CD4-positive, CD25-positive, alpha-beta regulatory T cell (primary cell): ENCODE measurements around the gene LRRC45. TPM values are rescaled to one million over a fixed set of nuclear protein-coding genes. Genes with fewer than 3 reads are reported as not detected.
A peak's percentile ranks its signal among the peaks of the same experiment; 100 is the strongest.

Experiments used
- ATAC-seq, 2 donors: fragments of 150-1000 bp; cut with Tn5 transposase; one replicate each; pipeline ENCODE4 v1.10.0; 2021; ENCODE audit warnings: low read depth in 2 of 2, moderate number of reproducible peaks in 2 of 2, moderate library complexity in 1 of 2
- DNase-seq, 3 donors: peaks; one replicate each; pipeline versions ENCODE4 v3.0.0 to v3.0.0-alpha.2; 2012 to 2022; ENCODE audit warnings: mixed read lengths in 1 of 3
- H3K27ac ChIP-seq: one replicate; pipeline ENCODE4 v1.7.0; 2013; ENCODE audit warnings: mild to moderate bottlenecking, low read length; ENCODE audit not compliant: insufficient read depth, poor library complexity, severe bottlenecking
- H3K27me3 ChIP-seq: one replicate; pipeline ENCODE4 v1.7.0; 2013; ENCODE audit warnings: low read length; ENCODE audit not compliant: control insufficient read depth, insufficient read depth
- H3K36me3 ChIP-seq: one replicate; pipeline ENCODE4 v1.7.0; 2013; ENCODE audit warnings: mild to moderate bottlenecking, low read length, moderate library complexity; ENCODE audit not compliant: control insufficient read depth, insufficient read depth
- H3K4me1 ChIP-seq: 2 replicates; pipeline ENCODE4 v1.7.0; 2013; ENCODE audit warnings: mild to moderate bottlenecking, low read length; ENCODE audit not compliant: insufficient read depth, control insufficient read depth, poor library complexity, severe bottlenecking
- H3K4me3 ChIP-seq: one replicate; pipeline ENCODE4 v1.7.0; 2013; ENCODE audit warnings: low read depth, mild to moderate bottlenecking, low read length, moderate library complexity
- H3K9me3 ChIP-seq, 2 experiments: 1 replicate in 1 of 2; 2 replicates in 1 of 2; pipeline ENCODE4 v1.7.0; 2013; ENCODE audit warnings: low read length in 2 of 2, mild to moderate bottlenecking in 1 of 2, moderate library complexity in 1 of 2; ENCODE audit not compliant: control insufficient read depth in 2 of 2
- H3K27ac Mint-ChIP-seq, 3 donors: one replicate each; pipeline ENCODE4 v1.8.0; 2020 to 2022; ENCODE audit warnings: mild to moderate bottlenecking in 3 of 3, mixed read lengths in 3 of 3, moderate library complexity in 2 of 3
- H3K27me3 Mint-ChIP-seq: one replicate; pipeline ENCODE4 v1.8.0; 2022; ENCODE audit warnings: mild to moderate bottlenecking, mixed read lengths
- H3K36me3 Mint-ChIP-seq: one replicate; pipeline ENCODE4 v1.8.0; 2020; ENCODE audit warnings: mixed read lengths
- H3K4me1 Mint-ChIP-seq, 4 donors: one replicate each; pipeline ENCODE4 v1.8.0; 2020 to 2022; ENCODE audit warnings: mixed read lengths in 4 of 4, mild to moderate bottlenecking in 1 of 4
- H3K4me3 Mint-ChIP-seq, 4 donors: one replicate each; pipeline ENCODE4 v1.8.0; 2020 to 2022; ENCODE audit warnings: mild to moderate bottlenecking in 4 of 4, mixed read lengths in 4 of 4, moderate library complexity in 3 of 4
- H3K9me3 Mint-ChIP-seq, 7 donors: one replicate each; pipeline ENCODE4 v1.8.0; 2020 to 2022; ENCODE audit warnings: mixed read lengths in 7 of 7, mild to moderate bottlenecking in 3 of 7, moderate library complexity in 2 of 7
- polyA plus RNA-seq, 4 donors: library from polyadenylated mRNA; unstranded; fragments of 300-500 nt; fragmentation: Illumina TruSeq; gene quantifications; one replicate each; pipeline ENCODE4 v1.2.3, GENCODE V29; 2021
- total RNA-seq: library from RNA; stranded (reverse); gene quantifications from one replicate; pipeline ENCODE4 v1.2.3, GENCODE V29; 2022

The LRRC45 gene
- total and polyA plus RNA-seq, 5 donors from 2014 or later, result 3.9 to 16.6 (median 6.0) TPM

DNA sequence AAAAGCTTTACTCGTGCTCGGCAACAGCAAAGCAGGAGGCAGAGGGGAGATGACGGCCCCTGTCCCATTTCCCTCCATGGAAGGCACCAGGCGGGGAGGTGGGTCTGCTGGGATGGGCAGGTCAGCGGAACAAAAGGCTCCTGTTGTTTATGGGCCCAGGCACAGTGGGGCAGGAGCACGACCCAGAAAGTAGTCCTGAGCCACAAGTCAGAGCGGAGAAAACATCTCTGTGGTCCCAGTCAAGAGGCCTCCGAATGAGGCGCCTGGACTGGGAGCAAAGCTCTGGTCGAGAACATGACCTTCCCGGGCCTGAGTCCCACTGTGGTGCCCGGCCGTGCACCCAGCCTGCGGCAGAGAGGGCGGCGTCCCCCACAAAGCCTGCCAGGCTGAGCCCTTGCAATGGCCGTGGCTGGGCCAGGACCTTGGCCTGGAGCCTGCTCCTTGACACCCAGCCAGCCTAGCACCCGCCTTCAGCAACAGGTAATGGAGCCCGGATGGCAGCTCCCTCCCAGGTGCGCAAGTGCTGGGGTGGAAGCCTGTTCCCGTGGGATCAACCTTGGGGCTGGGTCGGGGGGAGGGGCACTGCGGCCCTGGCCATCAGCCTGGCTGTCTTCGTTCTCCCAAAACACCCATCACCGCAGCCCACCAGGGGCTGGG, 24.9 kb downstream of the LRRC45 start:
- peaks cover 14% of the 10 kb centered on the region for H3K4me1 ChIP-seq
- H3K27ac ChIP-seq, result no peak overlapping the region
- H3K27me3 Mint-ChIP-seq, result no peaks in the 10 kb centered on the region
- H3K4me1 Mint-ChIP-seq, result peaks cover 0 to 20% (median 5%) of the 10 kb centered on the region in 4 donors
- no peaks in the 10 kb centered on the region for H3K9me3 ChIP-seq
- H3K36me3 ChIP-seq, result no peaks in the 10 kb centered on the region
- ATAC-seq, result no peak
- H3K27ac Mint-ChIP-seq, result no peak overlapping the region
- H3K4me3 Mint-ChIP-seq, result peak overlapping the region in 3 of 4 donors; percentile 52 to 83 (median 66)
- H3K36me3 Mint-ChIP-seq, result peaks cover 7% of the 10 kb centered on the region
- peaks cover 0 to 1% (median 0%) of the 10 kb centered on the region in 7 donors for H3K9me3 Mint-ChIP-seq
- no peaks in the 10 kb centered on the region for H3K27me3 ChIP-seq
- DNase-seq, result no peak
- no peak overlapping the region for H3K4me3 ChIP-seq

DNA sequence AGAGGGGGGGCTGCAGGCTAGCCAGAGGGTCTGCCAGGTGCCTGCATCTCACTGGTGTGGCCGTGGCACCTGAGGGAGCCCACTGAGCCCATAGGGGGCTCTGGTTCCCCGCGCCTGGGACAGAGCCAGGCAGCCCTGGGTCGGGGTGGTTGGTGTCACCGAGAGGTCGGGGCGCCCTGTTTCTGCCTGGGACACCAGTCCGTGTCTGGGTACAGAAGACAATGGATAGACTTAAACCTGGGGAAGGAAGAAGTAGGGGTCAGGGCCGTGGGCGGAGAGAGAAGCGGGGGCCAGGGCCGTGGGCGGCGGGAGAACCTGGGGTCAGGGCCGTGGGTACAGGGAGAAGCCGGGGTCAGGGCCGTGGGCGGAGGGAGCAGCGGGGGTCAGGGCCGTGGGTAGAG, 25.5 kb downstream of the LRRC45 start:
- H3K9me3 Mint-ChIP-seq, result peaks cover 0 to 1% (median 0%) of the 10 kb centered on the region in 7 donors
- Histone ChIP-seq H3K4me1 (peaks cover 20% of the 10 kb centered on the region), H3K27ac (no peak overlapping the region), H3K4me3 (no peak overlapping the region), H3K36me3 (no peaks in the 10 kb centered on the region), H3K27me3 (no peaks in the 10 kb centered on the region), H3K9me3 (no peaks in the 10 kb centered on the region)
- peaks cover 0 to 24% (median 6%) of the 10 kb centered on the region in 4 donors for H3K4me1 Mint-ChIP-seq
- ATAC-seq (no peak), DNase-seq (no peak)
- H3K36me3 Mint-ChIP-seq, result peaks cover 7% of the 10 kb centered on the region
- H3K27me3 Mint-ChIP-seq, result no peaks in the 10 kb centered on the region
- no peak overlapping the region for H3K27ac Mint-ChIP-seq
- peak overlapping the region in 1 of 4 donors; percentile 52 for H3K4me3 Mint-ChIP-seq

DNA sequence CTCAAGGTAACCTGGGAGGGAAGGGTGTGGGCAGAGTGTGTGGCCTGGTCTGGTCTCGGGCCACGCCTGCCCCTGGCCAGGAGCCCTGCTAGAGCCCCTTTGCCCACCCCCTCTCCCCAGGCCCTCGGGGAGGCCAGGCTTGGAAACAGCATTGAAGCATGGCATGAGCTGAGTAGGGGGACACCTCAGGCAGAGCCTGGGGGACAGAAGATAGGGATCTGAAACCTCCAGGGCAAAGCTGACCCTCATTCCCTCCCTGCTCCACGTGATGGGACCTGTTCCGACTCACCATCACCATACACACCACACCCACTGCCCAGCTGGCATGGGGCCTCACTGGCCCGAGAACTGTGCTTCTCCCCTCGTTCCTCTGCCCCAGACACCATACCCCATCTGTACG, 26.0 kb downstream of the LRRC45 start:
- Mint-ChIP-seq H3K36me3 (peaks cover 7% of the 10 kb centered on the region), H3K4me1 (peaks cover 0 to 24% (median 6%) of the 10 kb centered on the region in 4 donors), H3K27ac (no peak overlapping the region), H3K27me3 (no peaks in the 10 kb centered on the region), H3K4me3 (peak overlapping the region in 1 of 4 donors; percentile 11), H3K9me3 (peaks cover 0 to 1% (median 0%) of the 10 kb centered on the region in 7 donors)
- no peaks in the 10 kb centered on the region for H3K9me3 ChIP-seq
- DNase-seq, result no peak
- ATAC-seq, result no peak
- no peak overlapping the region for H3K4me3 ChIP-seq
- H3K27ac ChIP-seq, result no peak overlapping the region
- no peaks in the 10 kb centered on the region for H3K27me3 ChIP-seq
- peaks cover 4% of the 10 kb centered on the region for H3K36me3 ChIP-seq
- H3K4me1 ChIP-seq, result peaks cover 23% of the 10 kb centered on the region

DNA sequence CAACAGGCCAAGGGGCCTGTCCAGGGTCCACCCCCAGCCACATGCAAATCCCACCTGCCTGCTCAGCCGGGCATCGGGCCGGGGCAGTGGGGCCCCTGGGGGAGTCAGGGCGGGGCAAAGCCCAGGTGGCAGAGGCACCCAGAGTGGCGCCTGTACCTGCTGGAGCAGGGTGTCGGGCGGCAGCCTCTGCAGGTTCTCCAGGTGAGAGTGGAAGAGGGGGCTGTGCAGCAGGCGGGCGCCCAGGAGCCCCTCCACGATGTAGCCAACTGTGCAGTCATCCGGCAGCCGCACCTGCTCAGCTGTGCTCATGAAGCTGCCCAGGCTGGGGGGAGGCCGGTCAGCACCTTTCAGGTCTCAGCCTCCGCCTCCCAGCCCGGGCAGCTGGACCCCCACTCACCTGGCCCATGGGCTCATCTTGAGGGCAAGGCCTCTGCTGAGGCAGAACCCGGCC, 26.4 kb downstream of the LRRC45 start:
- ATAC-seq, result no peak
- H3K27ac ChIP-seq, result no peak overlapping the region
- no peaks in the 10 kb centered on the region for H3K9me3 ChIP-seq
- Mint-ChIP-seq H3K4me3 (peak overlapping the region in 2 of 4 donors; percentile 47 to 84), H3K9me3 (peaks cover 0 to 1% (median 0%) of the 10 kb centered on the region in 7 donors), H3K27me3 (no peaks in the 10 kb centered on the region), H3K4me1 (peaks cover 0 to 24% (median 6%) of the 10 kb centered on the region in 4 donors), H3K36me3 (peaks cover 7% of the 10 kb centered on the region), H3K27ac (no peak overlapping the region)
- H3K4me1 ChIP-seq, result peaks cover 23% of the 10 kb centered on the region
- peaks cover 4% of the 10 kb centered on the region for H3K36me3 ChIP-seq
- no peak for DNase-seq
- no peak overlapping the region for H3K4me3 ChIP-seq
- H3K27me3 ChIP-seq, result no peaks in the 10 kb centered on the region

DNA sequence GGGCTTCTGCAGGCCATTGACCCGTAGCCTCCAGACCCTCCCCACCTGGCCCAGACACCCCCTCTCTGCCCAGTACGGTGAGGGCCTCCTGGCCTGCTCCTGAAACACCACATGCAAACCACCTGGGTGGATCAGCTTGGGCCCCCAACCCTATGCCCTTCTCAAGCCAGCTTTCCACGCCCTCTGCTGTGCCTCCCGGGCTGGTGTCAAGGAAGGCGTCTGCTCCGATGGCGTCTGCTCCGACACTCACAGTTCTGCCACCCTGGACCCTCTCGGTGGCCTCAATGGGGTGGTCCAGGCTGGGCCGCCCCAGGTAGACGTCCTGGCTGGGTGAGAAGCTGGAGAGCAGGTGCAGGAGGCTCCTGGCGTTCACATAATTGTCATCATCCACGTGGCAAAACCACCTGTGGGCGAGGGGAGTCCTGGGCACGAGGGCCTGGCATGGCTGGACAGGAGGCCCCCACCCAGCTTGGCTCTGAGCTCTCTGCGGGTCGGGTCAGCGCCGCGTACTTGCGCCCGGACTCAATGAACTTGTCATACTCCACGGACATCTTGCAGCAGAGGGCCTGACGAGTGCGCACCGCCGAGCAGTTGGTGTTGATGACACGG, 27.2 kb downstream of the LRRC45 start:
- peak overlapping the region in 2 of 3 donors; percentile 51 to 75 for H3K27ac Mint-ChIP-seq
- peaks cover 7% of the 10 kb centered on the region for H3K36me3 Mint-ChIP-seq
- no peak overlapping the region for H3K27ac ChIP-seq
- H3K4me3 ChIP-seq, result no peak overlapping the region
- ATAC-seq (no peak), DNase-seq (no peak)
- peaks cover 0 to 1% (median 0%) of the 10 kb centered on the region in 7 donors for H3K9me3 Mint-ChIP-seq
- H3K27me3 ChIP-seq, result no peaks in the 10 kb centered on the region
- H3K36me3 ChIP-seq, result peaks cover 10% of the 10 kb centered on the region
- H3K4me3 Mint-ChIP-seq, result peak overlapping the region; percentile 47 to 85 (median 83)
- peaks cover 23% of the 10 kb centered on the region for H3K4me1 ChIP-seq
- no peaks in the 10 kb centered on the region for H3K27me3 Mint-ChIP-seq
- H3K9me3 ChIP-seq, result no peaks in the 10 kb centered on the region
- H3K4me1 Mint-ChIP-seq, result peaks cover 0 to 27% (median 6%) of the 10 kb centered on the region in 4 donors

DNA sequence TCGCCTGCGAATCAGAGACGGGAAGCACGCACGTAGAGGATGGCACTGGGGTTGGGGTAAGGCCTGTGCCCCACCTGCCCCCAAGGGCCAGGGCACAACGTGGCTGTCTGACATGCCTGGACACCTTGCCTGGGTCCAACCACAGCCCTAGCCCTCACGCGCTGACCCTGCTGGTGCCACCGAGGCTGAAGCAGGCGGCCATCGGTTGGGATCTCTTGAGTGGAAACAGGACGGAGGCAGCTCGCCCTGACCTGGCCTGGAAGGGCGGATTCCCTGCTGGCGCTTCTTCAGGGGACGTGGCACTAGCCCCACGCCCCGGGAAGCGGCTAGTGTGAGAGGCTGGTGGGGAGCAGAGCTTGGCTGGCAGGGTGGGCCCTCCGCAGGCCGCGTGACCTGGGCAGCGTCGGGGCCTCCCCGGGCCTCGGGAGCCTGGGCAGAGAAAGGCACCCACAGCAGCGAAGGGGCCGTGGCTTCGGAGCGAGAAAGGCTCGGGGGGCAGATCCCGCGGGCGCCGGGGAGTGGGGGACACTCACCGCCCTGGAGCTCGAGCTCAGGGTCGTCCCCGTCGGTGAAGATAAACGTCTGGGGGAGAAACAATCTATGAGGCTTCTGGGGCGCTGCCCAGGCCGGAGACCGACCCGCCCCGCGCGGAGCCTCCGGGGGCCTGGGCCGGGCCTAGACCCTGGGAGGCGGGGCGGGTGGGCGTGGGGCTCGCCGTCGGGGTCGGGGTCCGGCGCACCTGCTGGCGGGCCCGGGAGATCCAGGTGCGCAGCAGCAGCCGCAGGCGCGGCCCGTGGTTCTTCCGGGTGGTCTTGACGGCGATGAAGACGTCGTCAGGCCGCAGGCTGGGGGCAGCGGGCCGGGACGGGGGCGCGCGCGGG, 27.9 kb downstream of the LRRC45 start:
- Histone ChIP-seq H3K36me3 (peaks cover 15% of the 10 kb centered on the region), H3K4me3 (no peak overlapping the region), H3K27me3 (no peaks in the 10 kb centered on the region), H3K4me1 (peaks cover 23% of the 10 kb centered on the region), H3K27ac (no peak overlapping the region), H3K9me3 (no peaks in the 10 kb centered on the region)
- H3K9me3 Mint-ChIP-seq, result no peaks in the 10 kb centered on the region
- H3K27ac Mint-ChIP-seq, result peak overlapping the region in 2 of 3 donors; percentile 75 to 86
- peak overlapping the region; percentile 47 to 85 (median 83) for H3K4me3 Mint-ChIP-seq
- ATAC-seq, result peak in 1 of 2 donors; percentile 12
- peaks cover 7% of the 10 kb centered on the region for H3K36me3 Mint-ChIP-seq
- H3K4me1 Mint-ChIP-seq, result peaks cover 0 to 27% (median 6%) of the 10 kb centered on the region in 4 donors
- no peaks in the 10 kb centered on the region for H3K27me3 Mint-ChIP-seq
- DNase-seq, result no peak

DNA sequence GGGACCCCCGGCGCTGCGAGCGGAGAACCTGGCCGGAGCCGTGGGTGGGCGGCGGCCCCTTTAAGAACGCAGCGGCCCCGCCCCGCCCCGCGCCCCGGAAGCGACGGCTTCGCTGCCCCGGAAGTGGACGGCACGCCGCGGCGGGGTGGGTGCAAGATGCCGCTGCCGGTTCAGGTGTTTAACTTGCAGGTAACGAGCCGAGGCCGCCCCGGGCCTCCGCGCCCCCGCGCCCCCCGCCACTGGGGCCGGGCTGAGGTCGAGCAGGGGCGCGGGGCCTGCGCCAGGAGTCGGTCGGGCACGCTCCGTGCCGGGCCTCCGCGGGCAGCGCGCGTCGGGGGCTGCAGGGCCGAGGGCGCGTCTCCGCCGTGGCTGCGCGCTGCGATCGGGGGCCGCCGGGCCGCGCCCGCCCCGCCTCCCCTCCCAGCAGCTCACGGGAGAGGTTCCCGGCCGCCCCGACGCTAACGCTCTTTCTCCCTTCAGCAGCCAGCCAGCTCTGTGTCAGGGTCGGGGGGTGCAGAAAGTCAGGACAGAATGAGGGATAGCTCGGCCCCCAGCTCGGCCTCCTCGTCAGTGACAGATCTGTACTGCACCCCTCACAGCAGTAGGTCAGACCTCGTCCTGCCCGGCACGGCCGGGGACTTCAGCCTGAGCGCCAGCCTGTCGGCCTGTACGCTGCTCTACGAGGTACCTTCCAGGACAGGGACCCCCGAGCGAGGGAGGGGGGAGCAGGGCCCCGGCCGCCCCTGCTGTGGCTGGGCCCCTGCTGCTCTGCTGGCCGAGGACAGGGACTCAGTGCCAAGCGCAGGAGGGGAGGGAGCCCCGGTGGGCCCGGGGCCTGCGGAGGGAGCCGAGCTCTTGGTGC, 28.9 kb downstream of the LRRC45 start, which contains the start of the genes GPS1 and RFNG:
Gene GPS1 (plus strand): TSS at position 123 of the 862 bp plus-strand sequence. CDS start 34 bp downstream, at position 157.
Gene RFNG (minus strand): TSS at position 36 of the 862 bp plus-strand sequence. CDS start 45 bp downstream, outside the sequence.
- H3K9me3 Mint-ChIP-seq, result no peaks in the 10 kb centered on the region
- H3K4me3 Mint-ChIP-seq, result peak within 1 kb of the TSS; percentile 47 to 86 (median 84)
- Histone ChIP-seq H3K4me1 (peaks cover 23% of the 10 kb centered on the region), H3K27ac (no peak within 1 kb of the TSS), H3K27me3 (no peaks in the 10 kb centered on the region), H3K9me3 (no peaks in the 10 kb centered on the region), H3K36me3 (peaks cover 15% of the 10 kb centered on the region), H3K4me3 (peak within 1 kb of the TSS; percentile 44)
- H3K36me3 Mint-ChIP-seq, result peaks cover 7% of the 10 kb centered on the region
- peaks cover 0 to 27% (median 6%) of the 10 kb centered on the region in 4 donors for H3K4me1 Mint-ChIP-seq
- ATAC-seq, result peak; percentile 83 to 89
- H3K27ac Mint-ChIP-seq, result peak within 1 kb of the TSS; percentile 75 to 92 (median 86)
- DNase-seq, result peak; percentile 76 to 89 (median 78)
- H3K27me3 Mint-ChIP-seq, result no peaks in the 10 kb centered on the region
